HEK293T (cell line): ENCODE results near the gene RBM44.

ENCODE experiments used
- BHLHE40 ChIP-seq: fragments of 450-650 bp; IDR thresholded peaks from 2 replicates; pipeline ENCODE4 v1.6.1; 2016; ENCODE audit warnings: mild to moderate bottlenecking, moderate library complexity, borderline replicate concordance
- CTBP1 ChIP-seq: fragments of 450-650 bp; IDR thresholded peaks from 2 replicates; pipeline ENCODE4 v1.6.1; 2016; ENCODE audit warnings: borderline replicate concordance
- ELF4 ChIP-seq: fragments of 450-650 bp; IDR thresholded peaks from 2 replicates; pipeline ENCODE4 v1.6.1; 2017; ENCODE audit warnings: antibody characterized with exemption
- FOXA1 ChIP-seq: fragments of 450-650 bp; IDR thresholded peaks from 2 replicates; pipeline ENCODE4 v1.6.1; 2016; ENCODE audit warnings: mild to moderate bottlenecking
- FOXM1 ChIP-seq: fragments of 450-650 bp; IDR thresholded peaks from 2 replicates; pipeline ENCODE4 v1.6.1; 2017; ENCODE audit warnings: mild to moderate bottlenecking, borderline replicate concordance
- HDGF ChIP-seq: fragments of 450-650 bp; IDR thresholded peaks from 2 replicates; pipeline ENCODE4 v1.6.1; 2017; ENCODE audit warnings: antibody characterized with exemption, borderline replicate concordance
- PKNOX1 ChIP-seq: fragments of 450-650 bp; IDR thresholded peaks from 2 replicates; pipeline ENCODE4 v1.6.1; 2016
- SP1 ChIP-seq: fragments of 450-650 bp; IDR thresholded peaks from 2 replicates; pipeline ENCODE4 v1.6.1; 2017
- SUZ12 ChIP-seq: fragments of 450-650 bp; IDR thresholded peaks from 2 replicates; pipeline ENCODE4 v1.6.1; 2016; ENCODE audit warnings: mild to moderate bottlenecking
- TARDBP ChIP-seq: fragments of 450-650 bp; IDR thresholded peaks from 2 replicates; pipeline ENCODE4 v1.6.1; 2016

- TF ChIP-seq BHLHE40: no peak
- no peak for TF ChIP-seq SP1
- no peak for TF ChIP-seq ELF4
- TF ChIP-seq CTBP1: no peak
- no peak for TF ChIP-seq TARDBP
- no peak for TF ChIP-seq SUZ12
- TF ChIP-seq PKNOX1: no peak
- no peak for TF ChIP-seq HDGF
- TF ChIP-seq FOXA1: no peak
- TF ChIP-seq FOXM1: no peak
Observed at GRCh38 chr2:237885111-237885930, 86.7 kb downstream of the RBM44 start.
